ENCODE data around the gene PNN.

DNA sequence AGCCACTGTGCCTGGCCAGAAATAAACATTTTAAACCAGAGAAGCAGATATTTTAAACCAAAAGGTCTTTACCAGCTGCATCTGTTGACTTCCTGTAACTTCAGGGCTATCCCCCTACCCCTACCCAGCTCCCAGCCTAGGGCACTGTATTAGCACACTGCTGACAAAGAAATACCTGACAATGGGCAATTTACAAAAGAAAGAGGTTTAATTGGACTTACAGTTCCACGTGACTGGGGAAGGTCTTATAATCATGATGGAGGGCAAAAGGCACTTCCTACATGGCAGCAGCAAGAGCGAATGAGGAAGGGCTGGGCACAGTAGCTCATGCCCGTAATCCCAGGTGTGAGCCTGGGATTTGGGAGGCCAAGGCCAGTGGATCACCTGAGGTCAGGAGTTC lies 34.9 kb upstream of the PNN start:
- TF ChIP-seq POLR2AphosphoS5 (IDR thresholded peaks at IDR 0.05; ENCODE audit: low read depth, low read length) (no peak), TAF1 (IDR thresholded peaks at IDR 0.05; ENCODE audit: low read depth, low read length) (no peak), BACH1 (IDR thresholded peaks at IDR 0.05; ENCODE audit: low read length) (no peak), SP1 (IDR thresholded peaks at IDR 0.05; ENCODE audit: low read depth, low read length) (no peak), RAD21 (IDR thresholded peaks at IDR 0.05 in 1 of 2, conservative IDR thresholded peaks at IDR 0.05 in 1 of 2; ENCODE audit: low read depth in 2 of 2, low read length in 2 of 2) (no peak)
- TF ChIP-seq, protein P1, sequence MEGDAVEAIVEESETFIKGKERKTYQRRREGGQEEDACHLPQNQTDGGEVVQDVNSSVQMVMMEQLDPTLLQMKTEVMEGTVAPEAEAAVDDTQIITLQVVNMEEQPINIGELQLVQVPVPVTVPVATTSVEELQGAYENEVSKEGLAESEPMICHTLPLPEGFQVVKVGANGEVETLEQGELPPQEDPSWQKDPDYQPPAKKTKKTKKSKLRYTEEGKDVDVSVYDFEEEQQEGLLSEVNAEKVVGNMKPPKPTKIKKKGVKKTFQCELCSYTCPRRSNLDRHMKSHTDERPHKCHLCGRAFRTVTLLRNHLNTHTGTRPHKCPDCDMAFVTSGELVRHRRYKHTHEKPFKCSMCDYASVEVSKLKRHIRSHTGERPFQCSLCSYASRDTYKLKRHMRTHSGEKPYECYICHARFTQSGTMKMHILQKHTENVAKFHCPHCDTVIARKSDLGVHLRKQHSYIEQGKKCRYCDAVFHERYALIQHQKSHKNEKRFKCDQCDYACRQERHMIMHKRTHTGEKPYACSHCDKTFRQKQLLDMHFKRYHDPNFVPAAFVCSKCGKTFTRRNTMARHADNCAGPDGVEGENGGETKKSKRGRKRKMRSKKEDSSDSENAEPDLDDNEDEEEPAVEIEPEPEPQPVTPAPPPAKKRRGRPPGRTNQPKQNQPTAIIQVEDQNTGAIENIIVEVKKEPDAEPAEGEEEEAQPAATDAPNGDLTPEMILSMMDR (IDR thresholded peaks at IDR 0.05; ENCODE audit: control extremely low read depth in 1 of 3, insufficient read depth in 1 of 3, low read depth in 1 of 3, low read length in 3 of 3), result no peak
